Testis (tissue), 3 donors: ENCODE results near the gene PSMC1. TPM values are rescaled to one million over a fixed set of nuclear protein-coding genes. Genes with fewer than 3 reads are reported as not detected.

Source experiments
- DNase-seq: peaks from one replicate; pipeline ENCODE4 v3.0.0-alpha.2; 2019
- H3K27ac ChIP-seq, 2 donors: fragments of 200-600 bp; sonication (generic); one replicate each; pipeline ENCODE4 v1.5.1; 2019
- H3K27me3 ChIP-seq: fragments of 200-600 bp; sonication (generic); one replicate; pipeline ENCODE4 v1.5.1; 2019
- H3K36me3 ChIP-seq: fragments of 200-600 bp; sonication (generic); one replicate; pipeline ENCODE4 v1.5.1; 2017; ENCODE audit warnings: low read depth; ENCODE audit errors: missing control alignments
- H3K4me1 ChIP-seq: fragments of 200-600 bp; sonication (generic); one replicate; pipeline ENCODE4 v1.5.1; 2019
- H3K4me3 ChIP-seq, 2 donors: fragments of 200-600 bp; sonication (generic); one replicate each; pipeline ENCODE4 v1.5.1; 2017 to 2019
- H3K9me3 ChIP-seq: fragments of 200-600 bp; sonication (generic); one replicate; pipeline ENCODE4 v1.5.1; 2017
- CTCF ChIP-seq, 3 experiments: fragments of 450-650 bp in 2 of 3; fragments of 200-600 bp in 1 of 3; sonication (generic) in 1 of 3; IDR thresholded peaks; one replicate each; pipeline ENCODE4 v1.5.1; 2016 to 2019; ENCODE audit warnings: antibody characterized with exemption in 3 of 3, mild to moderate bottlenecking in 2 of 3, moderate library complexity in 1 of 3
- POLR2A ChIP-seq: fragments of 450-650 bp; IDR thresholded peaks from one replicate; pipeline ENCODE4 v1.6.1; 2017; ENCODE audit warnings: antibody characterized with exemption, mild to moderate bottlenecking, moderate library complexity
- WGBS, 2 donors: methylation state at CpG; one replicate each; pipeline ENCODE4 v1.1.5; 2018; 5-methylcytosine and 5-hydroxymethylcytosine counted together
- intact Hi-C: fragments of 100-400 bp; cut with DNase I; formaldehyde crosslinking; loops from one replicate; pipeline ENCODE4 v1.15.1; 2023; ENCODE audit warnings: low total_unique reads
- polyA plus RNA-seq: library from polyadenylated mRNA; stranded (reverse); fragments of 350-450 nt; fragmentation: Illumina TruSeq; extraction: RNeasy Lipid Tissue Mini Kit (QIAGEN cat#74804); gene quantifications from one replicate; pipeline ENCODE4 v1.2.3, GENCODE V29; 2014; ENCODE audit warnings: low read depth, low replicate concordance; ENCODE audit not compliant: insufficient read depth
- total RNA-seq, 2 donors: library from RNA; depleted of rRNA; stranded (reverse); fragments of >200 nt; gene quantifications; one replicate each; pipeline ENCODE4 v1.2.3, GENCODE V29; 2016

Gene PSMC1
- total and polyA plus RNA-seq, 3 donors from 2014 or later = 111 to 300 (median 133) TPM

- WGBS, 2 donors = 87 to 94% methylated on average over 7 of the region's 7 CpGs
- no peak for TF ChIP-seq POLR2A
- no peak for TF ChIP-seq CTCF (IDR thresholded peaks at IDR 0.05)
- DNase-seq = no peak
- Histone ChIP-seq H3K36me3 (no peaks in the 10 kb centered on the region), H3K4me3 (no peak overlapping the region), H3K27ac (no peak overlapping the region), H3K4me1 (no peaks in the 10 kb centered on the region), H3K9me3 (no peaks in the 10 kb centered on the region), H3K27me3 (no peaks in the 10 kb centered on the region)
- intact Hi-C loops = no loop called here
Measured at GRCh38 chr14:90296641-90297040, 40.3 kb downstream of the PSMC1 start.

GRCh38 chr14:90297876-90298629 lies 41.7 kb downstream of the PSMC1 start:
- DNase-seq = no peak

GRCh38 chr14:90299408-90299807 lies 43.1 kb downstream of the PSMC1 start:
- H3K9me3 ChIP-seq = no peaks in the 10 kb centered on the region
- H3K4me3 ChIP-seq = no peak overlapping the region
- intact Hi-C loops = no loop called here
- no peak for TF ChIP-seq POLR2A
- no peak for TF ChIP-seq CTCF (IDR thresholded peaks at IDR 0.05)
- peak overlapping the region; percentile 18 to 43 for H3K27ac ChIP-seq
- H3K36me3 ChIP-seq = no peaks in the 10 kb centered on the region
- peaks cover 11% of the 10 kb centered on the region for H3K4me1 ChIP-seq
- DNase-seq = peak; percentile 64
- no peaks in the 10 kb centered on the region for H3K27me3 ChIP-seq
- WGBS, 2 donors = 46 to 74% methylated on average over 7 of the region's 7 CpGs

More at GRCh38 chr14:90297876-90298629, 41.7 kb downstream of the PSMC1 start:
- no peak overlapping the region for H3K4me3 ChIP-seq
- no peaks in the 10 kb centered on the region for H3K36me3 ChIP-seq
- intact Hi-C loops = no loop called here
- 91 to 93% methylated on average over 11 of the region's 11 CpGs for WGBS, 2 donors
- H3K9me3 ChIP-seq = no peaks in the 10 kb centered on the region
- no peaks in the 10 kb centered on the region for H3K27me3 ChIP-seq
- TF ChIP-seq POLR2A = no peak
- TF ChIP-seq CTCF (IDR thresholded peaks at IDR 0.05) = no peak
- H3K27ac ChIP-seq = no peak overlapping the region
- peaks cover 11% of the 10 kb centered on the region for H3K4me1 ChIP-seq

- Histone ChIP-seq H3K27me3 (no peaks in the 10 kb centered on the region), H3K27ac (peak overlapping the region in 1 of 2 donors; percentile 43), H3K4me3 (no peak overlapping the region), H3K9me3 (no peaks in the 10 kb centered on the region), H3K4me1 (peaks cover 11% of the 10 kb centered on the region), H3K36me3 (no peaks in the 10 kb centered on the region)
- no peak for DNase-seq
- intact Hi-C loops = no loop called here
- WGBS, 2 donors = 83 to 90% methylated on average over 2 of the region's 2 CpGs
- TF ChIP-seq POLR2A (no peak), CTCF (IDR thresholded peaks at IDR 0.05) (no peak)
Measured at GRCh38 chr14:90300611-90301047, 44.3 kb downstream of the PSMC1 start.

- 63 to 81% methylated on average over 6 of the region's 6 CpGs for WGBS, 2 donors
- no peaks in the 10 kb centered on the region for H3K36me3 ChIP-seq
Measured at GRCh38 chr14:90301122-90301521, 44.8 kb downstream of the PSMC1 start.

More at GRCh38 chr14:90301122-90301521, 44.8 kb downstream of the PSMC1 start:
- no peaks in the 10 kb centered on the region for H3K27me3 ChIP-seq
- DNase-seq = no peak
- TF ChIP-seq POLR2A = no peak
- TF ChIP-seq CTCF (IDR thresholded peaks at IDR 0.05) = no peak
- peaks cover 11% of the 10 kb centered on the region for H3K4me1 ChIP-seq
- H3K4me3 ChIP-seq = no peak overlapping the region
- no peaks in the 10 kb centered on the region for H3K9me3 ChIP-seq
- peak overlapping the region; percentile 34 to 60 for H3K27ac ChIP-seq
- intact Hi-C loops = no loop called here
